ENCODE data around the gene CMSS1. TPM values are rescaled to one million over a fixed set of nuclear protein-coding genes. Genes with fewer than 3 reads are reported as not detected.

Gene CMSS1
- total and polyA plus RNA-seq, 4 donors, result 3.8 to 19.5 (median 7.5) TPM

- no peak overlapping the region for H3K9ac ChIP-seq (ENCODE audit: low read depth in 1 of 2, low read length in 2 of 2)
- peaks cover 3 to 22% (median 5%) of the 10 kb centered on the region in 4 donors for H3K4me1 ChIP-seq (ENCODE audit: control insufficient read depth in 4 of 4, insufficient read depth in 4 of 4, low read length in 3 of 4)
- DNase-seq (ENCODE audit: low spot score), result no peak
- no peak overlapping the region for H3K4me3 ChIP-seq (ENCODE audit: low read depth in 1 of 3, low read length in 3 of 3)
- no peaks in the 10 kb centered on the region for H3K27me3 ChIP-seq (ENCODE audit: control insufficient read depth in 4 of 4, insufficient read depth in 4 of 4, low read length in 3 of 4)
- H3K9me3 ChIP-seq (ENCODE audit: control insufficient read depth in 4 of 4, low read length in 3 of 4), result no peaks in the 10 kb centered on the region
- H3K36me3 ChIP-seq (ENCODE audit: control insufficient read depth in 4 of 4, insufficient read depth in 3 of 4, low read depth in 1 of 4, low read length in 3 of 4), result no peaks in the 10 kb centered on the region
- TF ChIP-seq RAD21 (IDR thresholded peaks at IDR 0.05) (no peak), YY1 (IDR thresholded peaks at IDR 0.05) (no peak), EGR1 (IDR thresholded peaks at IDR 0.05; ENCODE audit: low read depth in 2 of 2) (peak in 1 of 2 donors; percentile 10)
- H3K27ac ChIP-seq (ENCODE audit: low read depth in 1 of 2, low read length in 2 of 2), result peak overlapping the region; percentile 58 to 74
Measured at GRCh38 chr3:99919694-99920093, 102.0 kb downstream of the CMSS1 start.

GRCh38 chr3:99920481-99921376 lies 103.1 kb downstream of the CMSS1 start:
- DNase-seq (ENCODE audit: low spot score), result peak; percentile 50
- Histone ChIP-seq H3K9ac (ENCODE audit: low read depth in 1 of 2, low read length in 2 of 2) (peak overlapping the region in 1 of 2 donors; percentile 78), H3K4me3 (ENCODE audit: low read depth in 1 of 3, low read length in 3 of 3) (no peak overlapping the region), H3K9me3 (ENCODE audit: control insufficient read depth in 4 of 4, low read length in 3 of 4) (no peaks in the 10 kb centered on the region), H3K27ac (ENCODE audit: low read depth in 1 of 2, low read length in 2 of 2) (peak overlapping the region; percentile 58 to 74), H3K27me3 (ENCODE audit: control insufficient read depth in 4 of 4, insufficient read depth in 4 of 4, low read length in 3 of 4) (no peaks in the 10 kb centered on the region), H3K36me3 (ENCODE audit: control insufficient read depth in 4 of 4, insufficient read depth in 3 of 4, low read depth in 1 of 4, low read length in 3 of 4) (no peaks in the 10 kb centered on the region), H3K4me1 (ENCODE audit: control insufficient read depth in 4 of 4, insufficient read depth in 4 of 4, low read length in 3 of 4) (peaks cover 3 to 21% (median 5%) of the 10 kb centered on the region in 4 donors)
- whole genome bisulfite sequencing, result 28% methylated on average over 10 of the region's 10 CpGs
- TF ChIP-seq NR2F2 (IDR thresholded peaks at IDR 0.05) (no peak), MAX (IDR thresholded peaks at IDR 0.05) (no peak), RXRA (IDR thresholded peaks at IDR 0.05) (peak; percentile 19 to 45), TAF1 (conservative IDR thresholded peaks at IDR 0.05) (no peak), HNF4G (IDR thresholded peaks at IDR 0.05) (no peak), JUND (IDR thresholded peaks at IDR 0.05) (peak; percentile 43 to 73), RAD21 (IDR thresholded peaks at IDR 0.05) (peak; percentile 44 to 45), SP1 (IDR thresholded peaks at IDR 0.05) (peak; percentile 61), FOXA2 (IDR thresholded peaks at IDR 0.05) (no peak), REST (IDR thresholded peaks at IDR 0.05) (no peak), ZBTB33 (IDR thresholded peaks at IDR 0.05) (no peak), HNF4A (conservative IDR thresholded peaks at IDR 0.05) (peak; percentile 53 to 54)
